ENCODE data around the gene RGS3.

RGS3 gene

DNA sequence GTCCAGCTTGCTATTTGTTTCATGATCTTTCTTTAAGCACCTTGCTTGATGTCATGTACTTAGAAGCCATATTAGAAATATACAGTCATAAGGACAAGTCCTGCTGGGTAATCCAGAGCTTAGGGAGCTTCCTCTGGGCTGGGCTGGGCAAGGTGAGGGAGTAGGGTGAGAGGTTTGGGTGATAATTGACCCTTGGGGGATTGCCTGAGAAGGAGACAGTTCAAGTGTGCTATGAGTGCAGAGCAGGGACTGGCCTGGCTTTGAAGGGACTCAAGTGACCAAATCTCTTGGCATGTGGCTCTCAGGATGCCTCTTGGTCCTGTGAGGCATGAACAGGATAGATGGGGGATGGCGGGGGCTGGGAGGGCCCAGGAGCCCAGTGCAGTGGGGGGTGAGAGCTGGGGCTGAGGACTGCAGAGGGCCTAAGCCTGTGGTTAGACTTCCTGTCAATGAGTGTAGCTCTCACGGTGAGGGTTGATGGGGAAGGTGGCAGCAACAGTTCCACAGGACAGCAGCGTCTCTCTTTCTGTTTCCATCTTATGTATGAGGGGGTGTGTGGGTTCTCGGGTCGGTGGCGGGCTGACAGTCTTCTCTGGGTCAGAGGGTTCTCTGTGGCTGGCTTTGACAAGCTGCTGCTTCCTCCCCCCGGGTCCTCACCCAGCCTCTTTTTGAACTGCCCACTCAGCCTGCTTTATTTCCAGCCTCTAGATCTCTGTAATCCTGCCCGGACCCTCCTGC, 53.5 kb downstream of the RGS3 start:
- no peaks in the 10 kb centered on the region for H3K27me3 ChIP-seq (ENCODE audit: insufficient read depth, poor library complexity, severe bottlenecking)
- no peak overlapping the region for H3K4me3 ChIP-seq (replicated peaks; ENCODE audit: insufficient read depth, low read length)
- TF ChIP-seq GABPA (IDR thresholded peaks at IDR 0.05; ENCODE audit: low read depth) (no peak), POLR2AphosphoS5 (IDR thresholded peaks at IDR 0.05; ENCODE audit: low read depth) (no peak), SPI1 (IDR thresholded peaks at IDR 0.05; ENCODE audit: borderline replicate concordance, low read depth) (no peak)
- TF ChIP-seq, protein P1, sequence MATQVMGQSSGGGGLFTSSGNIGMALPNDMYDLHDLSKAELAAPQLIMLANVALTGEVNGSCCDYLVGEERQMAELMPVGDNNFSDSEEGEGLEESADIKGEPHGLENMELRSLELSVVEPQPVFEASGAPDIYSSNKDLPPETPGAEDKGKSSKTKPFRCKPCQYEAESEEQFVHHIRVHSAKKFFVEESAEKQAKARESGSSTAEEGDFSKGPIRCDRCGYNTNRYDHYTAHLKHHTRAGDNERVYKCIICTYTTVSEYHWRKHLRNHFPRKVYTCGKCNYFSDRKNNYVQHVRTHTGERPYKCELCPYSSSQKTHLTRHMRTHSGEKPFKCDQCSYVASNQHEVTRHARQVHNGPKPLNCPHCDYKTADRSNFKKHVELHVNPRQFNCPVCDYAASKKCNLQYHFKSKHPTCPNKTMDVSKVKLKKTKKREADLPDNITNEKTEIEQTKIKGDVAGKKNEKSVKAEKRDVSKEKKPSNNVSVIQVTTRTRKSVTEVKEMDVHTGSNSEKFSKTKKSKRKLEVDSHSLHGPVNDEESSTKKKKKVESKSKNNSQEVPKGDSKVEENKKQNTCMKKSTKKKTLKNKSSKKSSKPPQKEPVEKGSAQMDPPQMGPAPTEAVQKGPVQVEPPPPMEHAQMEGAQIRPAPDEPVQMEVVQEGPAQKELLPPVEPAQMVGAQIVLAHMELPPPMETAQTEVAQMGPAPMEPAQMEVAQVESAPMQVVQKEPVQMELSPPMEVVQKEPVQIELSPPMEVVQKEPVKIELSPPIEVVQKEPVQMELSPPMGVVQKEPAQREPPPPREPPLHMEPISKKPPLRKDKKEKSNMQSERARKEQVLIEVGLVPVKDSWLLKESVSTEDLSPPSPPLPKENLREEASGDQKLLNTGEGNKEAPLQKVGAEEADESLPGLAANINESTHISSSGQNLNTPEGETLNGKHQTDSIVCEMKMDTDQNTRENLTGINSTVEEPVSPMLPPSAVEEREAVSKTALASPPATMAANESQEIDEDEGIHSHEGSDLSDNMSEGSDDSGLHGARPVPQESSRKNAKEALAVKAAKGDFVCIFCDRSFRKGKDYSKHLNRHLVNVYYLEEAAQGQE (IDR thresholded peaks at IDR 0.05; ENCODE audit: insufficient replicate concordance, low read depth), result no peak
- TF ChIP-seq, protein P2, sequence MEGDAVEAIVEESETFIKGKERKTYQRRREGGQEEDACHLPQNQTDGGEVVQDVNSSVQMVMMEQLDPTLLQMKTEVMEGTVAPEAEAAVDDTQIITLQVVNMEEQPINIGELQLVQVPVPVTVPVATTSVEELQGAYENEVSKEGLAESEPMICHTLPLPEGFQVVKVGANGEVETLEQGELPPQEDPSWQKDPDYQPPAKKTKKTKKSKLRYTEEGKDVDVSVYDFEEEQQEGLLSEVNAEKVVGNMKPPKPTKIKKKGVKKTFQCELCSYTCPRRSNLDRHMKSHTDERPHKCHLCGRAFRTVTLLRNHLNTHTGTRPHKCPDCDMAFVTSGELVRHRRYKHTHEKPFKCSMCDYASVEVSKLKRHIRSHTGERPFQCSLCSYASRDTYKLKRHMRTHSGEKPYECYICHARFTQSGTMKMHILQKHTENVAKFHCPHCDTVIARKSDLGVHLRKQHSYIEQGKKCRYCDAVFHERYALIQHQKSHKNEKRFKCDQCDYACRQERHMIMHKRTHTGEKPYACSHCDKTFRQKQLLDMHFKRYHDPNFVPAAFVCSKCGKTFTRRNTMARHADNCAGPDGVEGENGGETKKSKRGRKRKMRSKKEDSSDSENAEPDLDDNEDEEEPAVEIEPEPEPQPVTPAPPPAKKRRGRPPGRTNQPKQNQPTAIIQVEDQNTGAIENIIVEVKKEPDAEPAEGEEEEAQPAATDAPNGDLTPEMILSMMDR (IDR thresholded peaks at IDR 0.05; ENCODE audit: insufficient read depth, low read length), result no peak
- H3K27ac ChIP-seq (replicated peaks), result no peak overlapping the region
- no peak for DNase-seq (ENCODE audit: low read depth in 1 of 2, low spot score in 1 of 2)

DNA sequence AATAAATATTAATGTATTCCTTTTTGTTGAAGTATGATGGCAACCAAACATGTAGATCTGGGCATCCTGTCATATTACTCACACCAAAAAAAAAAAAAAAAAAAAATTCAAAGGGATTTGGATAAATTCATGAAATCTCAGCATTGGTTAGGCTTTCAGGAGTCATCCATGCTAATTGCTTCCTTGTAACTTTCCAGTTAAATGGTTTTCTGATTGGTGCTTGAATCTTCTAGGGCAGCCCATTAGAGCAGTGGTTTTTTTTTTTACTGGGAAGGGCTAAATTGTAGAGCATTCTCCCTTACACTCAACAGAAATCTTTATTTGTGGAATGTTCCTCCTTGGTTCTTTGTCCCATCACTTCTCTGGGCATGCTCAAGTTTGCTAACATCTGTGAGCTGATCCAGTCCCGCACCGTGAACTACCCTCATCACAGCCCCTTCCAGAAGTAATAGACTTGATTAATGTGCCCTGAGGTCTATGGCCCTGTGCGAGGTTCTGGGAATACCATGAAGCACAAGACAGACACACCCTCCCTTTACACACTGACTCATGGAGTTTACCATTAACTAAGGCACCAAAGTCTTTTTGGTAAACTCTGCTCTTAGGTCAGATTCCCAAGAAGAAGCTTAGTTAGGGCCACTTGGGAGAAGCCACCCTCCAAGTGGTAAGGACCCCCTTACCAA, 56.0 kb downstream of the RGS3 start:
- no peak overlapping the region for H3K27ac ChIP-seq (replicated peaks)
- no peak overlapping the region for H3K4me3 ChIP-seq (replicated peaks; ENCODE audit: insufficient read depth, low read length)
- H3K27me3 ChIP-seq (ENCODE audit: insufficient read depth, poor library complexity, severe bottlenecking), result no peaks in the 10 kb centered on the region
- TF ChIP-seq, protein P2 (IDR thresholded peaks at IDR 0.05; ENCODE audit: insufficient read depth, low read length), result no peak
- no peak for TF ChIP-seq POLR2AphosphoS5 (IDR thresholded peaks at IDR 0.05; ENCODE audit: low read depth)
- DNase-seq (ENCODE audit: low read depth in 1 of 2, low spot score in 1 of 2), result no peak

DNA sequence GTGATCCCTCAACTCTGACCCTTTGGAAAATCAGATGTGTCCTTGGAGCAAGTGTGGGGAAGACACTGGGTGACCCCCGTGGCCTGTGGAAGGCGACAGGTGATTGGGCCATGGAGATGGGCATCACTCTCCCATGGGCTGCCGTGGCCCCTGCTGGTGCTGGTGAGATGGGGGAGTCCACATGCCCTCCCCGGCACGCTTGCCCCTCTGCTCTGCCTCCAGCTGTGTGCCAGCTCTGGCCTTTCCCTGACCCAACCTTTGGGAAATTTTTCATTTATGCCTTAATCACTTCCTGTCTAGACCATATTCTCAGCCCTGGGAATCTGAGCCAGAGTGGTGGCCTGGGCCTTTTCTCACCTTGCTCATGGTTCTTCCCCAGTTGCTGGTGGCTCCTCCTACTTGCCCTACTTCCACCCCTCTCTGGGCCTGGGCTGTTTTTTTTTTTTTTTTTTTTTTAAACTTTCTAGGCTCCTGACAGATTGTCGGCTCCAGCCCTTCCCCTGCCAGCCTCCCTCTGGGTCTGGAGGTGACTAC, 56.6 kb downstream of the RGS3 start:
- TF ChIP-seq GABPA (IDR thresholded peaks at IDR 0.05; ENCODE audit: low read depth) (no peak), SPI1 (IDR thresholded peaks at IDR 0.05; ENCODE audit: borderline replicate concordance, low read depth) (no peak), POLR2AphosphoS5 (IDR thresholded peaks at IDR 0.05; ENCODE audit: low read depth) (no peak)
- TF ChIP-seq, protein P1 (IDR thresholded peaks at IDR 0.05; ENCODE audit: insufficient replicate concordance, low read depth), result no peak
- TF ChIP-seq, protein P2 (IDR thresholded peaks at IDR 0.05; ENCODE audit: insufficient read depth, low read length), result no peak
- Histone ChIP-seq H3K4me3 (replicated peaks; ENCODE audit: insufficient read depth, low read length) (no peak overlapping the region), H3K27ac (replicated peaks) (no peak overlapping the region), H3K27me3 (ENCODE audit: insufficient read depth, poor library complexity, severe bottlenecking) (no peaks in the 10 kb centered on the region)
- no peak for DNase-seq (ENCODE audit: low read depth in 1 of 2, low spot score in 1 of 2)
